Stimulated activated CD4-positive, alpha-beta T cell treated with anti-CD3 and anti-CD28 coated beads, Interleukin-2, amount 100 ng/mL, for 24 hours (primary cell): Measurements from ENCODE around the gene CCDC47.
A peak's percentile ranks its signal among the peaks of the same experiment; 100 is the strongest.
"Not testable (repeated sequence)": the region's sequence is repeated elsewhere in the genome, so short reads cannot be mapped to it uniquely, and the experiment has no call there.

Experiments
- DNase-seq, 2 donors: peaks; one replicate each; pipeline ENCODE4 v3.0.0-alpha.2; 2020

The CCDC47 gene

GRCh38 chr17:63720194-63720593 is 53.2 kb downstream of the CCDC47 start:
- not testable (repeated sequence) for DNase-seq

- no peak for DNase-seq
Measured at GRCh38 chr17:63718988-63719387, 54.4 kb downstream of the CCDC47 start.

DNA sequence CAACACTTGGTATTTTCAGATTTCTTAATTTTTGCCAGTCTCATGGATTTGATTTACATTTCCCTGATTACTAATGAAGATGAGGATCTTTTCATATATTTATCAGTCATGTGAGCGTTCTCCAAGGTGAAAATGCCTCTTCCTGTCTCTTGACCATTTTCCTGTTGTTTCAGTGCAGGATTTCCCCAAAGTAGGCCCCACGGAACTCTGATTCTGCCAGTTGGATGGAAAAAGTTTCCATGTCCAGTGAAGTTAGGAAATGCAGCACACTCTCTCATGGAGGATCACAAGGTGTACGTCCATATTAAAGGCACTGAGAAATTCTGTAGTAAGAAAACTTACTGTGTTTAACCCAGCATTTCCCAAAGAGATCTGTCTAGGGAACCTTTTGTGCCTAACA is 57.0 kb downstream of the CCDC47 start:
- no peak for DNase-seq

- no peak for DNase-seq
Measured at GRCh38 chr17:63714550-63715277, 58.7 kb downstream of the CCDC47 start.

GRCh38 chr17:63709110-63709509 is 64.3 kb downstream of the CCDC47 start:
- no peak for DNase-seq

DNA sequence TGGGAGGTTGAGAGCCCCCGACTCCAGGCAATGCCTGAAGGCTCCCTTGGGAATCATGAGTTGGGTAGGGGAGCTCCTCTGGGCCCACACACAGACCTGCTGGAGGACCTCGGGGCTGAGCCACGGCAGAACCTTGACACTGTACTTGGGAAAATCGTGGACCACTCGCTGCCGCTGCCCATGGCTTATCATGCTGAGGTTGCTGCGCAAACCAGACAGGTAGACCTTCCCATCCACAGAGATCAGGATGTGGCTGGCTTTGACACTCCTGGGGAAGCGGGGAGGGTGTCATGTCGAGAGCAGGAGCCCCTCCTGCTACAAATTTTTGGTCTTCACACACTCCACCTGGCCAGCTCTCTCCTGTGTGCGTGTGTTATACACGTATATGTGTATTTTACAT is 66.2 kb downstream of the CCDC47 start:
- no peak for DNase-seq

DNA sequence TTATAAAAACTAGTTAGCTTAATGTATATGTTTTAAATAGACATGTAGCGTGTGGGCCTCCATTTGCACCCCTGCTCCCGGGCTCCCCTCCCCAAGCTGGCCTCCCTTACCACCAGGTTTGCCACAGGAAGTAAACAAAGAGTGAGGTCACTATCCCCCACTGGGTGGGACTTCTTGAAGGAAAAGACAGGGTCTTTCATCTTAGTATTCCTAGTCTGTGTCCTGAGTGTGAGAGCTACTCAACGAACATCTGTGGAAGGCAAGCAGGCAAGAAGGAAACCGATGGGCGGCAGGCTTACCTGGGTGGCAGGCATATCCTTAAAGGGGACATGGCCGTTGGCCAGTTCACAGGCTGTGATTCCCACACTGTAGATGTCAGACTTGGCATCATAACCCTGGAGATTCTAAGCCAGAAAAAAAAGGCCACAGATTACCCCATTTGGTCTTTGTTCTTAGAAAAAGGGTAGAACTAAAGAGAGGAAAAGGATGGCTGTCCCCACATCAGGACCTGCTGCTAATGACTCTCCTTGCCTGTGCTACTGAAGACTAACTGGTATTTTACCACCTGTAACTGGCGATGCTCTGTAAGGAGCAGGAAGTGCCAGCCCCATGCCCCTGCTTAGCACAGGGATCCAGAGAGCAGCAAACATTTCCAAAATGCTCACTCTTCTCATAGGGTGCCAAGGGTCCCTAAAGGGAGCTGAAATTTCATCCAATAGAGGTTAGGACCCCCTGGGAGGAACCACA is 66.9 kb downstream of the CCDC47 start:
- no peak for DNase-seq

DNA sequence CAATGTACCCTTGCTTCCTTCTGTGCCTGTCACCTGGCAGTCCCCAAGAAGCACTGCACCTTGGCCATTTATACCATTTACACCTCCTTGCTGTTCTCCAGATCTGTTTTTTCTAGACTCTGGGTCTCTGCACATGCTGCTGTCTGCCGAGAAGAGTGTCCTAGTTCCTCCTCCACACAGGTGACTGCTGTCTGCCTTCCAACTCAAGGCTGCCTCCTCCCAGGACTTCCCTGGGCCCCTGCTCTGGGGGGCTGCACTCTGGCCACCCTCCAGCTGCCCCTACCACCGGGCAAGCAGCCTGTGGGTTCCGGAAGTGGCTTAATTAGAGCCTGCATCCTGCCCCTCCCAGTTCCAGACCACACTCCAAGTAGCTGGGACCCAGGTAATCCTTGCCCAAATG is 67.7 kb downstream of the CCDC47 start:
- DNase-seq = no peak

- no peak for DNase-seq
Measured at GRCh38 chr17:63704836-63705235, 68.6 kb downstream of the CCDC47 start.

- DNase-seq = no peak
Measured at GRCh38 chr17:63704259-63704576, 69.2 kb downstream of the CCDC47 start.

DNA sequence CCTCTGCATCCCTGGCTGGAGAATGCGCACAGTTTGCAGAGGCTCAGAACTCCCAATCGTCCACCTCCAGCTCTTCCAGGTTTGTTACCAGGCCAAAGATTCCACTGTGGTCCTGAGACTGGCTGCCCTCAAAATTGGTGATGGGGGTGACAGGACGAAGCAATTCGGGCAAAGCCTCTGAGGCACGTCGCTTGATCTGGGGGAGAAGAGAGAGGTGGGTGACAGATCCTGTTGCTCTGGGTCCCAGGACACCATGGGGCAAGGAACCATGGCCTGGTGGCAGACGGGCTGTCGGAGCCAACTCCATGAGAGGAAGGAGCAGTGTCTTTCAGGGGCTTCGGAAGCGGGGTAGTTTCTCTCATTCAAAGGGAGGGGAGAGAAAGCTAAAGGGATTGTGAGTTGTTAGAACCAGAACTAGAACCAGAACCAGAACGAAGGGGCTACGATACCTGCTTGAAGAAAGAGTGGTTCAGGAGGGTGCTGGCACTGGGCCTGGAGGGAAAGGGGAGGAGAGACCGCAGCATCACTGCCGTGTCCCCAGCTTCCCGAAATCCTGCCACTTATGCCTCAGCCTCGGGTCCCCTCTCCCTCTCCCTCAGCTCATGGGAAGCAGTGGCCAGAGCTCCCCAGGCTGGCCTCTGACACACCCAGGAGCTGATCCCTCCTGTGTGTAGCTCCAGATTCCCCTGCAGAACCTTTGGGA is 69.7 kb downstream of the CCDC47 start:
- no peak for DNase-seq

GRCh38 chr17:63703029-63703428 is 70.4 kb downstream of the CCDC47 start:
- no peak for DNase-seq

- no peak for DNase-seq
Measured at GRCh38 chr17:63702721-63703015, 70.7 kb downstream of the CCDC47 start.

- peak; percentile 69 to 75 for DNase-seq
Measured at GRCh38 chr17:63701868-63702720, 71.3 kb downstream of the CCDC47 start.

GRCh38 chr17:63701456-63701820 is 72.0 kb downstream of the CCDC47 start:
- peak in 1 of 2 donors; percentile 32 for DNase-seq

DNA sequence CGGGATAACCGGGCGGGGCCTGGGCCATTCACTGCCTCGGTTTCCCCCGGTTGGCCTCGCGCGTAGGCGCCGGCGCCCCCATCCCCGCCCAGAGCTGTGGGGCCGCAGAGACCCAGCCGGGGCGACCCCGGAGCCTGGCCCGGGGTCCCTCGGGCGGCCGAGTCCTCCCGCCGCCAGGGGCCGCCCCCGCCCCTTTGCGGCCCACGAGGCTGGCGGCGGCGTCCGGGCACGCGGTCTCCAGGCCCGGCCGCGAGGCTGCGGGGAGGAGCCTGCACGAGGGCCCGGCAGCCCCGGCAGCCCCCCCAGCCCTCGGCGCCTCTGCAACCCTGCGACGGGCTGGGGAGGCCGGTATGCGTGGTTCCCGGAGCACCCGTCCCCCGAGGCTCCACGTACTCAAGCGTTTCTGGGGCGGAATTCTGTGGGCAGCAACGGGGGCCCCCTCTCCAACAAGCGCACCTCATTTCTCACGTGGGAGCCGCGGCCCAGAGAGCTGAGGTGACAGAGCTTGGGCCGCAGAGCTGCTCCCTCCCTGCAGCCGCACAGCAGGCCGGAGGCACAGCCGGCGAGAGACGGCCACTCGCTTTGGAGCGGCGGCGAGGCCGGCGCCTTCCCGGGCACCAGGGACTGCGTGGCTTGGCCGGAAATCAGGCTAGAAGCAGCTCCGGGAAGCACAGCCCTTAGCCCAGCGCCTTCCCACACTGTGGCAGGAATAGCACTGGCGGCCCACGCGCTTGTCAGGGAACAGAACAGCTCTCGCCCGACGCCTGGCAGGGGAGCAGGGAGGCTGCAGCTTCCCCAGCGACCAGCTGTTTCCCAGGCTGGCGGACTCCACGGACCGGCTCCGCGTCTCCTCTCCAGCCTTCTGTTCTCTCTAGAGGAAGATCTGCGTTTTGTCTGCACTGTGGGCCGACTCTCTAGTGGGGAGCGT is 72.6 kb downstream of the CCDC47 start:
- DNase-seq = peak; percentile 55 to 60

DNA sequence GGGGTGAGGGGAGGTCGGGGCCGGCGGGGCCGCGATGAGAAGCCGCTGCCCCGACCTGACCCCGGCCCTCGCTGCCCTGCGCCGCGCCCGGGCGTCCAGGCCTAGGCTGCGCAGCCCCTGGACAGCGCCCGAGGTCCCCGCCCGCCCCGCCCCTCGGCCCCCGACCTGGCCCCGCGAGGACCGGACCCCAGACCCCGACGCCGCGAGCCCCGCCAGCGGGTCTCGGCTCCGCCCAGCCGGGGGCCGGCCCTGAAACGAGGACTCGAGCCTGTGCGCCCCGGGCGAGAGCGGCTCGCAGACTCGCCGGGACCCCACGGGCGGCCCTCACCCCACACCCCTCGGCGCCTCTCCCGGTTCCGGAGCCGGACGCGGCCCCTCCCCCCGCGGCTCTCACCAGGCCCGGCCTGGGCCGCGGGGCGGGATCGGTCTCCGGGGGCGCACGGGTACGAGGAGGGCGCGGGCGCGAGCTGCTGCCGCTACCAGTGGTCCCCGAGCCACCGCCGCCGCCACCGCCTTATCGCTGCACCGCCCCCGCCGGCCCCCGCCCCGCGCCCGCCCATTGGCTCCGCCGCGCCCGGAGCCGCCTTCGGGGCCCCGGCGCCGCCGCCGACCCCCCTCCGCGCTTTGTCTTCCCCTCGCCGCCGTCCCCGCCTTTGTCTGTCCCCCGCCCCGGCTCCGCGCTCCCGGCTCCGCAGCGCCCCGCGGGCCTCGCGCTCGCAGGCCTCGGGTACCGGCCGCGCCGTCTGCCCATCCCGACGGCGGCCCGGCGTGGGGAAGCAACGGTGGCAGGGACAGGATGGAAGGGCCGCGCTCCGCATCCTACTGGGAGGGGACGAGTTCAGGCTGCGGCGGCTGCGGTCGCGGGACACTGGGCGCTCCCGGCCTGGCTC is 73.5 kb downstream of the CCDC47 start, which contains the start of gene LIMD2:
Gene LIMD2 (minus strand): TSS at position 488 of the 890 bp plus-strand sequence. CDS start 827 bp downstream, outside the sequence.
- peak; percentile 81 to 84 for DNase-seq

DNA sequence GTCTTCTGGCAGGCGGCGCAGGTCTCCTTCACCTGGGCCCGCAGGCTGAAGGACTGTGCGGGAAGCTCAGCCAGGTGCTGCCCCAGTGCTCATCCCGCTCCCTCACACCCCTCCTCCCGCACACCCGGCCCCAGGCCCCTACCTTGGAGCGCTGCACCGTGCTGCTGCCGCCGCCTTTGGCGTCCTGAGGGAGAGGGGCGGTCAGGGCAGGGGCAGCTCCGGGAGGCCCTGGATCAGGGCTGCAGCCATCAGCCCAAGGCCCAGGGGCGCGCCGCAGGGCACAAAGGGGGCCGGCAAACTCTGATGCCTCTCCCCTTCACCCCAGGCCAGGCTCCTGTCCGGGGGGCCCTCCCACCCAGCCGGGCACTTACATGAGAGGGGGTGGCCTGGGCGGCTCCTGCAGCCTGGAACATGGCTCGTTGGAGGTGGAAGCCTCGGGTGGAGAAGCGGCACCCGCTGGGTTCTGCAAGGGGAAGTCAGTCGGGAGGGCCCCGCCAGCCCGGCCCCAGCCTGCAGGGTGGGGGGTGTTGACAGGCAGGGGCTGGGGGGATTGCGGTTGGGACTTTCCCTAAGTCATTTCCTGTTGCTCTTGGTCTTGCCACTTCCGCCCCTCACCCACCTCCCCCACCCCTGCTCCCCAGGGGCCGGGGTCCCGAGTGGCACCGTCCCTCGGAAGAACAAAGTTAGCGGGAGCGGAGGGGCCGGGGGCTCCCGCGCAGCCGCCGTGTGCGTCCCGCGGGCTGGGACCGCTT is 74.3 kb downstream of the CCDC47 start:
- peak; percentile 76 to 77 for DNase-seq

DNA sequence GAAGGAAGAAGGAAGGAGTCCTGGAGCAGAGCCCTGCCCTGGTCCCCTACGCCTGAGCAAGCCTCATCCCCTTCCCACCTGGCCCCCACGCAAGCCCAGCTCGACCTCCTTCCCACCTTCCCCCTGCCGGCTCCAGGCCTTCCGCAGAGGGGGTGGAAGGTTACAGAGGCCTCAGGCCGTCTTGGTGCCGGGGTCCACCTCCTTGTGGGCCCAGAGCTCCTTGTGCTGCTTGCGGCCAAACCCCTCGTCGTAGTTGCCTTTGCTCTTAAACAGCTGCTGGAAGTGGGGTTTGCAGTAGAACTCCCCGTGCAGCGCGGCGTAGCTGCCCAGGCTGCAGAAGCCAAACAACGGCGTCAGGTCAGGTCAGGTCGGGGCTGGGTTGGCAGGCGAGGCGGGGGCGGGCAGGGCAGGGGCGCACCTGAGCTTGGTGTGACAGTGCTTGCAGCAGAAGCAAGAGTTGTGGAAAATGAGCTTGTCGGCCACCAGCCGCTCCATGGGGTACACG is 75.0 kb downstream of the CCDC47 start:
- peak in 1 of 2 donors; percentile 46 for DNase-seq
